ENCODE results near the gene DDX54.

Gene DDX54

GRCh38 chr12:113190761-113191160 lies 5.5 kb upstream of the DDX54 start:
- DNase-seq (ENCODE audit: low read depth in 2 of 2), result no peak

GRCh38 chr12:113189361-113189760 lies 4.1 kb upstream of the DDX54 start:
- no peak for DNase-seq (ENCODE audit: low read depth in 2 of 2)

- DNase-seq (ENCODE audit: low read depth in 2 of 2), result no peak
Observed at GRCh38 chr12:113186666-113187325, 1.5 kb upstream of the DDX54 start.

GRCh38 chr12:113186033-113186365 lies 721 bp upstream of the DDX54 start:
- DNase-seq (ENCODE audit: low read depth in 2 of 2), result no peak

GRCh38 chr12:113184900-113185179 lies 438 bp downstream of the DDX54 start:
- DNase-seq (ENCODE audit: low read depth in 2 of 2), result peak; percentile 81 to 83

- DNase-seq (ENCODE audit: low read depth in 2 of 2), result no peak
Observed at GRCh38 chr12:113184098-113184899, 979 bp downstream of the DDX54 start.

- DNase-seq (ENCODE audit: low read depth in 2 of 2), result no peak
Observed at GRCh38 chr12:113183030-113183589, 2.2 kb downstream of the DDX54 start.

GRCh38 chr12:113181975-113182374 lies 3.3 kb downstream of the DDX54 start:
- no peak for DNase-seq (ENCODE audit: low read depth in 2 of 2)

GRCh38 chr12:113180333-113180732 lies 4.9 kb downstream of the DDX54 start:
- DNase-seq (ENCODE audit: low read depth in 2 of 2), result no peak

- DNase-seq (ENCODE audit: low read depth in 2 of 2), result no peak
Observed at GRCh38 chr12:113179023-113179422, 6.3 kb downstream of the DDX54 start.

GRCh38 chr12:113174461-113175384 lies 10.6 kb downstream of the DDX54 start:
- peak; percentile 58 to 74 for DNase-seq (ENCODE audit: low read depth in 2 of 2)

GRCh38 chr12:113173081-113173698 lies 12.1 kb downstream of the DDX54 start:
- DNase-seq (ENCODE audit: low read depth in 2 of 2), result no peak

- DNase-seq (ENCODE audit: low read depth in 2 of 2), result no peak
Observed at GRCh38 chr12:113172185-113172584, 13.1 kb downstream of the DDX54 start.

- no peak for DNase-seq (ENCODE audit: low read depth in 2 of 2)
Observed at GRCh38 chr12:113171543-113171942, 13.7 kb downstream of the DDX54 start.

GRCh38 chr12:113170926-113171325 lies 14.4 kb downstream of the DDX54 start:
- DNase-seq (ENCODE audit: low read depth in 2 of 2), result no peak

- no peak for DNase-seq (ENCODE audit: low read depth in 2 of 2)
Observed at GRCh38 chr12:113170457-113170856, 14.8 kb downstream of the DDX54 start.

- DNase-seq (ENCODE audit: low read depth in 2 of 2), result no peak
Observed at GRCh38 chr12:113169697-113170096, 15.6 kb downstream of the DDX54 start.

- DNase-seq (ENCODE audit: low read depth in 2 of 2), result no peak
Observed at GRCh38 chr12:113167868-113168267, 17.4 kb downstream of the DDX54 start.

- DNase-seq (ENCODE audit: low read depth in 2 of 2), result no peak
Observed at GRCh38 chr12:113165521-113166450, 19.5 kb downstream of the DDX54 start.

GRCh38 chr12:113164014-113164413 lies 21.3 kb downstream of the DDX54 start:
- DNase-seq (ENCODE audit: low read depth in 2 of 2), result no peak

- no peak for DNase-seq (ENCODE audit: low read depth in 2 of 2)
Observed at GRCh38 chr12:113163030-113163360, 22.3 kb downstream of the DDX54 start.

Measured in stimulated activated CD8-positive, alpha-beta memory T cell treated with anti-CD3 and anti-CD28 coated beads, Interleukin-2, amount 100 ng/mL, for 48 hours (primary cell).